ENCODE results near the gene CD6.

GRCh38 chr11:60945295-60945667 lies 26.2 kb upstream of the CD6 start:
- TF ChIP-seq CTCF (IDR thresholded peaks at IDR 0.05; ENCODE audit: poor library complexity), result no peak
- no peak for TF ChIP-seq EZH2 (IDR thresholded peaks at IDR 0.05; ENCODE audit: borderline replicate concordance)
